Neural progenitor cell (in vitro differentiated cells): Measurements from ENCODE around the gene OR52K1.

Experiments used
- EZH2 ChIP-seq: fragments of 200-600 bp; sonication (generic); IDR thresholded peaks from 2 replicates; pipeline ENCODE4 v1.6.1; 2017; ENCODE audit warnings: antibody characterized with exemption, mild to moderate bottlenecking, moderate library complexity
- EZH2phosphoT487 ChIP-seq: fragments of 200-600 bp; sonication (generic); IDR thresholded peaks from 2 replicates; pipeline ENCODE4 v1.6.1; 2017; ENCODE audit warnings: antibody characterized with exemption
- TF ChIP-seq, protein P1 (sequence below): fragments of 200-600 bp; sonication (generic); IDR thresholded peaks from 2 replicates; pipeline ENCODE4 v1.5.1; 2017; ENCODE audit warnings: antibody characterized with exemption, mild to moderate bottlenecking

GRCh38 chr11:4479644-4480043 lies 2.8 kb upstream of the OR52K1 start:
- TF ChIP-seq EZH2 = no peak
- no peak for TF ChIP-seq EZH2phosphoT487
- TF ChIP-seq, protein P1, sequence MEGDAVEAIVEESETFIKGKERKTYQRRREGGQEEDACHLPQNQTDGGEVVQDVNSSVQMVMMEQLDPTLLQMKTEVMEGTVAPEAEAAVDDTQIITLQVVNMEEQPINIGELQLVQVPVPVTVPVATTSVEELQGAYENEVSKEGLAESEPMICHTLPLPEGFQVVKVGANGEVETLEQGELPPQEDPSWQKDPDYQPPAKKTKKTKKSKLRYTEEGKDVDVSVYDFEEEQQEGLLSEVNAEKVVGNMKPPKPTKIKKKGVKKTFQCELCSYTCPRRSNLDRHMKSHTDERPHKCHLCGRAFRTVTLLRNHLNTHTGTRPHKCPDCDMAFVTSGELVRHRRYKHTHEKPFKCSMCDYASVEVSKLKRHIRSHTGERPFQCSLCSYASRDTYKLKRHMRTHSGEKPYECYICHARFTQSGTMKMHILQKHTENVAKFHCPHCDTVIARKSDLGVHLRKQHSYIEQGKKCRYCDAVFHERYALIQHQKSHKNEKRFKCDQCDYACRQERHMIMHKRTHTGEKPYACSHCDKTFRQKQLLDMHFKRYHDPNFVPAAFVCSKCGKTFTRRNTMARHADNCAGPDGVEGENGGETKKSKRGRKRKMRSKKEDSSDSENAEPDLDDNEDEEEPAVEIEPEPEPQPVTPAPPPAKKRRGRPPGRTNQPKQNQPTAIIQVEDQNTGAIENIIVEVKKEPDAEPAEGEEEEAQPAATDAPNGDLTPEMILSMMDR = no peak
